H9 (cell line): ENCODE data around the gene HMG20B. TPM values are rescaled to one million over a fixed set of nuclear protein-coding genes. Genes with fewer than 3 reads are reported as not detected.

Experiments used
- DNase-seq: peaks from one replicate; pipeline ENCODE4 v3.0.0-alpha.2; 2017
- H2AFZ ChIP-seq: one replicate; pipeline ENCODE4 v1.6.1; 2013; ENCODE audit warnings: mild to moderate bottlenecking, low read length, control low read depth, moderate library complexity
- H2AK5ac ChIP-seq: 2 replicates; pipeline ENCODE4 v1.6.1; 2013; ENCODE audit warnings: low read length, control low read depth, mixed read lengths; ENCODE audit not compliant: insufficient read length
- H2BK120ac ChIP-seq: one replicate; pipeline ENCODE4 v1.6.1; 2013; ENCODE audit warnings: low read depth, mild to moderate bottlenecking, low read length, control low read depth, inconsistent platforms; ENCODE audit not compliant: poor library complexity, severe bottlenecking
- H2BK12ac ChIP-seq: 2 replicates; pipeline ENCODE4 v1.6.1; 2013; ENCODE audit warnings: low read length, control low read depth, mixed read lengths, low read depth; ENCODE audit not compliant: insufficient read length
- H2BK15ac ChIP-seq: 2 replicates; pipeline ENCODE4 v1.6.1; 2013; ENCODE audit warnings: low read depth, low read length, control low read depth
- H2BK20ac ChIP-seq: one replicate; pipeline ENCODE4 v1.6.1; 2013; ENCODE audit warnings: low read depth, mild to moderate bottlenecking, low read length, control low read depth, inconsistent platforms; ENCODE audit not compliant: poor library complexity, severe bottlenecking
- H2BK5ac ChIP-seq: 2 replicates; pipeline ENCODE4 v1.6.1; 2013; ENCODE audit warnings: low read length, control low read depth, mixed read lengths; ENCODE audit not compliant: insufficient read length
- H3K14ac ChIP-seq: 2 replicates; pipeline ENCODE4 v1.6.1; 2013; ENCODE audit warnings: low read length, control low read depth; ENCODE audit not compliant: insufficient read depth
- H3K18ac ChIP-seq: 2 replicates; pipeline ENCODE4 v1.6.1; 2013; ENCODE audit warnings: low read depth, mild to moderate bottlenecking, mixed read lengths, low read length, control low read depth; ENCODE audit not compliant: insufficient read length
- H3K23ac ChIP-seq: 2 replicates; pipeline ENCODE4 v1.6.1; 2013; ENCODE audit warnings: low read length, control low read depth, mixed read lengths, low read depth; ENCODE audit not compliant: insufficient read length
- H3K23me2 ChIP-seq: 2 replicates; pipeline ENCODE4 v1.6.1; 2013; ENCODE audit warnings: low read depth, mild to moderate bottlenecking, mixed read lengths, low read length, control low read depth; ENCODE audit not compliant: insufficient read length, poor library complexity, severe bottlenecking
- H3K27ac ChIP-seq: 2 replicates; pipeline ENCODE4 v1.5.1; 2013; ENCODE audit warnings: low read length, control low read depth, mixed read lengths, low read depth; ENCODE audit not compliant: insufficient read length
- H3K27me3 ChIP-seq: 2 replicates; pipeline ENCODE4 v1.6.1; 2013; ENCODE audit warnings: low read length, control low read depth, inconsistent platforms; ENCODE audit not compliant: insufficient read depth
- H3K4ac ChIP-seq: 2 replicates; pipeline ENCODE4 v1.6.1; 2013; ENCODE audit warnings: low read depth, mild to moderate bottlenecking, control low read depth, inconsistent platforms, low read length, moderate library complexity
- H3K4me1 ChIP-seq: 2 replicates; pipeline ENCODE4 v1.6.1; 2013; ENCODE audit warnings: low read length, control low read depth, inconsistent platforms; ENCODE audit not compliant: insufficient read depth
- H3K4me2 ChIP-seq: 2 replicates; pipeline ENCODE4 v1.6.1; 2013; ENCODE audit warnings: low read length, control low read depth, mixed read lengths; ENCODE audit not compliant: insufficient read length, insufficient read depth
- H3K56ac ChIP-seq: 2 replicates; pipeline ENCODE4 v1.6.1; 2013; ENCODE audit warnings: low read depth, mild to moderate bottlenecking, mixed read lengths, low read length, control low read depth; ENCODE audit not compliant: insufficient read length
- H3K79me1 ChIP-seq: 2 replicates; pipeline ENCODE4 v1.6.1; 2013; ENCODE audit warnings: low read depth, mild to moderate bottlenecking, moderate library complexity, low read length, control low read depth, inconsistent platforms; ENCODE audit not compliant: insufficient read depth, poor library complexity, severe bottlenecking
- H3K79me2 ChIP-seq: 2 replicates; pipeline ENCODE4 v1.6.1; 2013; ENCODE audit warnings: low read length, control low read depth, inconsistent platforms; ENCODE audit not compliant: insufficient read depth
- H3K9ac ChIP-seq: 2 replicates; pipeline ENCODE4 v1.6.1; 2013; ENCODE audit warnings: low read length, control low read depth, mixed read lengths; ENCODE audit not compliant: insufficient read length; ENCODE audit errors: extremely low read depth
- H3K9me3 ChIP-seq: one replicate; pipeline ENCODE4 v1.6.1; 2013; ENCODE audit warnings: low read depth, low read length, inconsistent platforms; ENCODE audit not compliant: control insufficient read depth
- H3T11ph ChIP-seq: one replicate; pipeline ENCODE4 v1.6.1; 2013; ENCODE audit warnings: mild to moderate bottlenecking, low read length, control low read depth, inconsistent platforms
- H4K20me1 ChIP-seq: one replicate; pipeline ENCODE4 v1.6.1; 2013; ENCODE audit not compliant: control insufficient read depth, insufficient read length, insufficient read depth
- H4K5ac ChIP-seq: 2 replicates; pipeline ENCODE4 v1.6.1; 2013; ENCODE audit warnings: low read depth, mild to moderate bottlenecking, mixed read lengths, low read length, control low read depth; ENCODE audit not compliant: insufficient read length
- H4K8ac ChIP-seq: replicated peaks from 2 replicates; pipeline ENCODE4 v1.6.1; 2013; ENCODE audit warnings: low read length, control low read depth, mixed read lengths, low read depth; ENCODE audit not compliant: insufficient read length
- H4K91ac ChIP-seq: 2 replicates; pipeline ENCODE4 v1.6.1; 2013; ENCODE audit warnings: low read depth, mild to moderate bottlenecking, moderate library complexity, mixed read lengths, low read length, control low read depth; ENCODE audit not compliant: insufficient read length
- H3K27ac Mint-ChIP-seq, 3 experiments: 2 replicates in 2 of 3; 3 replicates in 1 of 3; pipeline ENCODE4 v1.8.0; 2020 to 2021; ENCODE audit warnings: mixed read lengths in 3 of 3, mild to moderate bottlenecking in 1 of 3, moderate library complexity in 1 of 3
- H3K27me3 Mint-ChIP-seq: 2 replicates; pipeline ENCODE4 v1.8.0; 2021; ENCODE audit warnings: low read depth, mild to moderate bottlenecking, moderate library complexity, mixed read lengths
- H3K36me3 Mint-ChIP-seq, 3 experiments: 2 replicates in 2 of 3; 3 replicates in 1 of 3; pipeline ENCODE4 v1.8.0; 2020 to 2021; ENCODE audit warnings: low read depth in 3 of 3, mixed read lengths in 3 of 3; ENCODE audit not compliant: insufficient read depth in 1 of 3
- H3K4me1 Mint-ChIP-seq, 2 experiments: 2 replicates each; pipeline ENCODE4 v1.8.0; 2020; ENCODE audit warnings: mixed read lengths in 2 of 2
- H3K4me3 Mint-ChIP-seq, 2 experiments: 2 replicates in 1 of 2; 3 replicates in 1 of 2; pipeline ENCODE4 v1.8.0; 2020 to 2021; ENCODE audit warnings: mild to moderate bottlenecking in 2 of 2, mixed read lengths in 2 of 2, moderate library complexity in 1 of 2
- H3K9me3 Mint-ChIP-seq, 2 experiments: 2 replicates in 1 of 2; 3 replicates in 1 of 2; pipeline ENCODE4 v1.8.0; 2020; ENCODE audit warnings: mild to moderate bottlenecking in 2 of 2, mixed read lengths in 2 of 2, moderate library complexity in 1 of 2
- WGBS: extraction: QIAGEN DNeasy Blood & Tissue Kit; methylation state at CpG from one replicate; pipeline ENCODE4 v1.1.7; 2013; ENCODE audit warnings: missing lambda C conversion rate, low lambda C conversion rate, mixed read lengths; ENCODE audit not compliant: insufficient read length; ENCODE audit errors: extremely low coverage; 5-methylcytosine and 5-hydroxymethylcytosine counted together
- total RNA-seq: library from RNA; stranded (reverse); gene quantifications from 2 replicates; pipeline ENCODE4 v1.2.1, GENCODE V29; 2021
- TF ChIP-seq, protein P1 (sequence below): fragments of 200-600 bp; sonication (generic); conservative IDR thresholded peaks from 3 replicates; pipeline ENCODE4 v1.8.0; 2021; ENCODE audit warnings: antibody characterized with exemption, mild to moderate bottlenecking

Gene HMG20B
- total RNA-seq, 1 experiment from 2014 or later, result 58.1 TPM

DNA sequence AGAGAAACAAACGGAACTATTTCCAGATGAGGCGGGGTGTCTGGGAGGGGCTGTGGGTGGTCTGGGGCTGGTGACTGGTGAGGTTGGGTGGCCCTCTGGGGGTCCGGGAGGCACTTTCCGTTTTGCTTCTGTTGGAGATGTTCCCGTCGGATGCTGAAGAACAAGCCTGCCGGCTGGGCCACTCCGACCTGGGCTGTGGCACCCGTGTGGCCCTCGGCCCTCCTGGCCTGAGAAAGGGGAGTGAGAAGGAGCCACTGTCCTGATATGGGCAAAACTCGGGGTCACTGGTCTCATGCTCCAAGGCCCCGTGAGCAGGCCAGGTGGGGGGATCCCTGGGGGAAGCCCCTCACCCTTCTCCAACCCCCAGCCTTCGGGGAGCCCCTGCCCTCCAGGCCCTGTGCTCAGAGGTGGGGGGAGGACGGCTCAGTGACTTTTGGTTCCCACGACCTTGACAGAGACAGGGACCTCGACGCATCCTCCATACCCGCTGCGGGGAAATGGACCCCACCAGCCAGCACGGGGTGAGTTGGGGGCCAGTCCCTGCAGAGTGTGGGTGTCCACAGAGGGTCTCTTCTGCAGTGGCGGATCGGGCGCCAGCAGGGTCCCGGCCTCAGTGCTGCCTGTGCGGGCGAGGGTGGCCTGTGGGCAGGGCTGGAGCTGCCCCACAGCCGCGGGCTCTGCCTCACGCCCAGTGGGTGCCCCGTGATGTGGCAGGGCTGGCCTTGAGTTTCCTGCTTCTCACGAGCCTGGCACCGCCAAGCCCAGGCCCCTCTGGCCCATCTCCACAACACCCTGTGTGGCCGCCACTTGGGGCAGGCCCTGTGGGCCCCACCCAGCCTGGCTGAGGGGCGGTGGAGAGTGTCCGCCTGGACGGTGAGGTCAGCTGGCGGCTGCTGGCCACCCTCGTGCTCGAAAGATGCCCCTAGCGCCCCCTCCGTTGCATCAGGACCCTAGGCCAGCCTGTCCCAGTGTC, 38.3 kb downstream of the HMG20B start:
- no peak overlapping the region for H3K27ac Mint-ChIP-seq
- H3T11ph ChIP-seq, result no peak overlapping the region

More for the DNA sequence above, 38.3 kb downstream of the HMG20B start:
- H4K8ac ChIP-seq, result no peak overlapping the region
- no peak overlapping the region for H3K4me3 Mint-ChIP-seq
- H3K36me3 Mint-ChIP-seq, result peaks cover 7 to 12% (median 7%) of the 10 kb centered on the region in 3 experiments; a peak in 6 of 7 replicates
- no peak overlapping the region for H4K5ac ChIP-seq
- H3K23ac ChIP-seq, result no peak overlapping the region
- H2BK120ac ChIP-seq, result no peak overlapping the region
- H3K9ac ChIP-seq, result no peak overlapping the region
- no peak overlapping the region for H3K4ac ChIP-seq
- H3K4me1 ChIP-seq, result no peaks in the 10 kb centered on the region; the same call in 1 of the 2 replicates
- H3K79me2 ChIP-seq, result no peaks in the 10 kb centered on the region
- H3K27ac ChIP-seq, result no peak overlapping the region
- H3K4me2 ChIP-seq, result no peak overlapping the region
- no peak overlapping the region for H3K14ac ChIP-seq
- H3K9me3 ChIP-seq, result no peaks in the 10 kb centered on the region
- TF ChIP-seq, protein P1, sequence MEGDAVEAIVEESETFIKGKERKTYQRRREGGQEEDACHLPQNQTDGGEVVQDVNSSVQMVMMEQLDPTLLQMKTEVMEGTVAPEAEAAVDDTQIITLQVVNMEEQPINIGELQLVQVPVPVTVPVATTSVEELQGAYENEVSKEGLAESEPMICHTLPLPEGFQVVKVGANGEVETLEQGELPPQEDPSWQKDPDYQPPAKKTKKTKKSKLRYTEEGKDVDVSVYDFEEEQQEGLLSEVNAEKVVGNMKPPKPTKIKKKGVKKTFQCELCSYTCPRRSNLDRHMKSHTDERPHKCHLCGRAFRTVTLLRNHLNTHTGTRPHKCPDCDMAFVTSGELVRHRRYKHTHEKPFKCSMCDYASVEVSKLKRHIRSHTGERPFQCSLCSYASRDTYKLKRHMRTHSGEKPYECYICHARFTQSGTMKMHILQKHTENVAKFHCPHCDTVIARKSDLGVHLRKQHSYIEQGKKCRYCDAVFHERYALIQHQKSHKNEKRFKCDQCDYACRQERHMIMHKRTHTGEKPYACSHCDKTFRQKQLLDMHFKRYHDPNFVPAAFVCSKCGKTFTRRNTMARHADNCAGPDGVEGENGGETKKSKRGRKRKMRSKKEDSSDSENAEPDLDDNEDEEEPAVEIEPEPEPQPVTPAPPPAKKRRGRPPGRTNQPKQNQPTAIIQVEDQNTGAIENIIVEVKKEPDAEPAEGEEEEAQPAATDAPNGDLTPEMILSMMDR, result no peak
- no peaks in the 10 kb centered on the region; the same call in 1 of the 2 replicates for H3K27me3 Mint-ChIP-seq
- H2AK5ac ChIP-seq, result no peak overlapping the region
- WGBS, result no CpG with 5 or more reads among the region's 41 CpGs
- H2AFZ ChIP-seq, result no peak overlapping the region
- no peaks in the 10 kb centered on the region; the same call in 1 of the 2 replicates for H3K27me3 ChIP-seq
- H2BK5ac ChIP-seq, result no peak overlapping the region
- no peak overlapping the region for H4K91ac ChIP-seq
- H2BK12ac ChIP-seq, result no peak overlapping the region
- no peaks in the 10 kb centered on the region for H3K9me3 Mint-ChIP-seq
- H3K4me1 Mint-ChIP-seq, result peaks cover 12% of the 10 kb centered on the region in 2 experiments
- peaks cover 2% of the 10 kb centered on the region for H3K23me2 ChIP-seq
- no peak overlapping the region for H2BK15ac ChIP-seq
- H3K18ac ChIP-seq, result no peak overlapping the region
- H4K20me1 ChIP-seq, result no peaks in the 10 kb centered on the region
- no peaks in the 10 kb centered on the region for H3K79me1 ChIP-seq
- DNase-seq, result no peak
- no peak overlapping the region for H3K56ac ChIP-seq
- no peak overlapping the region for H2BK20ac ChIP-seq
